DND-41 (cell line): ENCODE measurements around the gene LAIR1.

Source experiments
- EZH2 ChIP-seq: IDR thresholded peaks from 3 replicates; pipeline ENCODE4 v1.6.1; 2012; ENCODE audit warnings: borderline replicate concordance, low read depth, mild to moderate bottlenecking, moderate library complexity, low read length, inconsistent platforms; ENCODE audit not compliant: severe bottlenecking
- TF ChIP-seq, protein P1 (sequence below): IDR thresholded peaks from 2 replicates; pipeline ENCODE4 v1.5.1; 2012; ENCODE audit warnings: borderline replicate concordance, low read length, moderate library complexity, mild to moderate bottlenecking; ENCODE audit not compliant: poor library complexity, severe bottlenecking; ENCODE audit errors: extremely low read depth

DNA sequence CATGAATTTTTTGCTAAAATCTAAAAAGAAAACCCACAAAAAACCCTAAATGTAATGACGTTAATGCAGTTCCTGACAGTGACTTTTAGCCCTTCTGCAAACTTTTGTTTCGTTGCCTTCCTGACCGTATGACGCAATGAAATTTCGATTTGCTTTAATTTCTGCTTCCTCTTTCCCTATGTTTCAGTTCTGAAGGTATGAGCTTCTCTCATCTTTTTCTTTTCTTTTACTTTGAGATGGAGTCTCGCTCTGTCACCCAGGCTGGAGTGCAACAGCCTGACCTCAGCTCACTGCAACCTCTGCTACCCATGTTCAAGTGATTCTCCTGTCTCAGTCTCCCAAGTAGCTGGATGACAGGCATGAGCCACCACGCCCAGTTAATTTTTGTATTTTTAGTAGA, 45.7 kb downstream of the LAIR1 start:
- TF ChIP-seq, protein P1, sequence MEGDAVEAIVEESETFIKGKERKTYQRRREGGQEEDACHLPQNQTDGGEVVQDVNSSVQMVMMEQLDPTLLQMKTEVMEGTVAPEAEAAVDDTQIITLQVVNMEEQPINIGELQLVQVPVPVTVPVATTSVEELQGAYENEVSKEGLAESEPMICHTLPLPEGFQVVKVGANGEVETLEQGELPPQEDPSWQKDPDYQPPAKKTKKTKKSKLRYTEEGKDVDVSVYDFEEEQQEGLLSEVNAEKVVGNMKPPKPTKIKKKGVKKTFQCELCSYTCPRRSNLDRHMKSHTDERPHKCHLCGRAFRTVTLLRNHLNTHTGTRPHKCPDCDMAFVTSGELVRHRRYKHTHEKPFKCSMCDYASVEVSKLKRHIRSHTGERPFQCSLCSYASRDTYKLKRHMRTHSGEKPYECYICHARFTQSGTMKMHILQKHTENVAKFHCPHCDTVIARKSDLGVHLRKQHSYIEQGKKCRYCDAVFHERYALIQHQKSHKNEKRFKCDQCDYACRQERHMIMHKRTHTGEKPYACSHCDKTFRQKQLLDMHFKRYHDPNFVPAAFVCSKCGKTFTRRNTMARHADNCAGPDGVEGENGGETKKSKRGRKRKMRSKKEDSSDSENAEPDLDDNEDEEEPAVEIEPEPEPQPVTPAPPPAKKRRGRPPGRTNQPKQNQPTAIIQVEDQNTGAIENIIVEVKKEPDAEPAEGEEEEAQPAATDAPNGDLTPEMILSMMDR = no peak
- TF ChIP-seq EZH2 = no peak
